GM18867 (cell line): Measurements from ENCODE around the gene RIT2.
"Not testable (repeated sequence)": the region's sequence is repeated elsewhere in the genome, so short reads cannot be mapped to it uniquely, and the experiment has no call there.

Experiments
- ATAC-seq: cut with Tn5 transposase; IDR thresholded peaks from one replicate; pipeline ENCODE4 v1.9.1; 2021; ENCODE audit warnings: mild to moderate bottlenecking, moderate library complexity; ENCODE audit not compliant: unreplicated experiment

RIT2 gene

DNA sequence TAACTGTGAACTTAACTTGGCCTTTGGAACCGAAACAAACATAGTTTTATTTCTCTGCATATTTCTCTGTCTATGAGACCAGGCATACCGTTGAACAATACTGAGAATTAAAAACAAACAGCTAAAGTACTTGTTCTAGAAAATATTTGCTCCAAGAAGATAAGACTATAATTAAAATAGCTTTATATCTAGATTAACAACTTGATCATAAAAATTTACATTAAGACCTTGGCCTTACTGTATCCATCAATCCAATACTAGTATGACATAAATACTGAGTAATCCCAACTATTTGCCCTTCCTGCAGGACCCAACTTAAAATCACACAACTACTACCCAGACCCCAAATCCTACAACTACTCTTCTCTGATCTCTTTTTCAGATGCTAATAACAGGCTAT is 260.9 kb downstream of the RIT2 start:
- no peak for ATAC-seq

DNA sequence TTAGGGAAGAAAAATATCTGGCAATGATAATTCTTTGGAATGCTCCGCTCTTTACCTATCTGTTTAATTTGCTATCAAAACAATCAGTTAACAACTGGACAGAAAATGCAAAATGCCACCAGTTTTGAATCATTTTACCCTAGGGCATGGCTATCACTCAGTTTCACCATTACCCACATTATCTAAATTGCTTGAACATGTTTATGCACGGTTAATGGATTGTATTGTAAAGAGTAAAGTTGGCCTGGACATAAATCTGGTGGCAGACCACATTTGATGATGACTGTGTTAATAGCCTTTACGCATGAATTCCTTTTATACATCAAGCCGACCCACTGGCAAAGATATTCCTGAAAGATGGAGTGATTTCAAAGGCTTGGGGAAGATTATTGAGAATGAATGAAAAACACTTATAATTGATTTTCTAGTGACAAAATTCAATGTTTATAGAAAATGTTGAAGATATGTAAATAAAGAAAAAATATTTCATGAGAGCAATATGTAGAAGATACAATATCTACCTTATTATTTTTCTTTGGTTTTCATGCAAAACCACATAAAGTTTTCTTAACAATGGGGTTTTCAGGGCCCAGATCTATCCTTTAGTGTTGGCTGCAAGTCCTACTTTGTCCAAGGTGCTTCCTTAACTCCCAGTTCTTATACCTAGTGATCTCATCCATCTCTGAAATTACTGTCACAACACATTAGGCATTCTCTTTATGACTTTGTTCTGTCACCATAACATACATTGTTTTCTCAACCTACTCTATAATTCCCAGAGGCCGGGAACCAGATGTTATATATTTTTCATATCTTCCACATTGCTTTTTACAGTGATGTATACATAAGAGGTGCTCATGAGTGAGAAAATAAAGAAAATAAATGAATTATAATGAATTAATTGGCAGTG is 265.1 kb downstream of the RIT2 start:
- no peak for ATAC-seq

DNA sequence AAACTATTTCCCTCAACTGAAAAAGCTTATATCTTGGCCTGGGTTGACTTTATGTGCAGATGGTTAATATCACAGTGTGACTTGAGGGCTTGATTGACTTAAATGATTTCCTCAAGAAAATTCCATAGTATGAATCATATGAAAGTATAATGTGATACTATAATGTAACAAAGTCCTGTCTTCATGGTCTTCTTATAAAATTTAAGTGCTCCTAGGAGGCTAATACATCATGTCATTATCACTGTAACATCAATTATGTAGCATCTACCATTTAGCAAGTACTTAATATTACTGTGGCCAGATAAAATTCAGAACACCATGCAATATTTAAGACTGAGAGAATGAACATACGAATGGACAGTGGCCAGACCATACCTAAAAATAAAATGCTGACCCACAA is 276.1 kb downstream of the RIT2 start:
- ATAC-seq: no peak

DNA sequence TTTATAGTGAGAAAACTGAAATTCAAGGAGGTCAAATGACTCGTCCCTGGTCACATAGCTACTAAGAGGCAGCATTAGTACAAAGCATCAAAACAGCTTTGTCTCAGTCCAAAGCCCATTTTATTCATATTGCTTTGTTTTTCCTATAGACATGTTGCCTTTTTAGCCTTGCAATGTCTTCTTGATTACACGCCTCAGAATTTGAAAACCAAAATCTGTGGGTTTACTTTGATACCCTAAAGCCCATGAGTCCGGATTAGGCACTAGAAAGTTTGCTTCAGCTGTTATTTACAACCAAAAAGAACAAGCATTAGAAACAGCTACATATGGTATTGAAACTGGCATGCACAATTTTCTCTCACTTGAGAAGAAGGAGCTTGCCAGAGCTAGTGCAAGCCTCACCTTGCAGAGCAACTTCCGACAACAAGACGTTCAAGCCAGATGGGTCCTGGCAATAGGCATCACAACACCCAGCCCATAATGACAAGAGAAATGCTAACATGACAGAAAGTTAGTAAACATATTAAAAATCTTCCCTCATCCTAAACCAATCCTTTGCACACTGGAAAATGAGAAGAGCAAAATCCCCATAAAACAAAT is 276.8 kb downstream of the RIT2 start:
- ATAC-seq: no peak

DNA sequence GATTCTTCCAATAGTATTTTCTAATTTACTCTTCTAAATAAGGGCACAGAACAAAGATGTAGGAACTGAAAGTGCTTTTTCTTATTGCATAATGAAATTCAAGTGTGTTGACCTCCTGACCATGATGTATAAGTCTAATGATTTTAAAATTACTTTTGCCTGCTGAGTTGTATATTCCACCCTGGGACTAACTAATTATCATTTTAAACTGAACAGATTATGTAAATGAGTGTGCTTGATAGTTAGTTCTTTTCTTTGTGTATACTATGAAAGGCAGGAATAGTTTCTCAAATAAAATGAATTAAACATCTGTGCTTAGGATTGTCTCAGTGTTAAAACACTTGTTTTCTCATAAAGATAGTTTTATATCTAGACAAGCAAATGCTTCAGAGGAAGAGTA is 284.5 kb downstream of the RIT2 start:
- ATAC-seq: no peak

DNA sequence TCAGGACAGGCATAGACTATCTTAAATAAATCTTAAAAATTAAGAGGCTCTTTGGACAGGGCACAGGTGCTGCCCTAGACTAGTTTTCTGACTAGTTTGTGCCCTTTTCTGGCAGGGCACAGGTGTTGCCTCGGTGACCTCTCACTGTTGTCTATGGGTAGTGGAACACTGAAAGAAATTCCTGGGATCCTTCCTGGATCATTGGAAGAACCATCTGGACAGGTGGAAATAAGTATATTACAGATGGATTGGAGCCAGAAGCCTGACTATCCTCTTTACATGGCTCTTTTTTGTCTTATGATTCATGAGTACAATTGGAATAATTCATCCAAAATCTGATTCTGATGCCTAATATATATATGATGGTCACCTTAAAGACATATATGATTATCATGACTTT is 286.6 kb downstream of the RIT2 start:
- ATAC-seq: no peak

DNA sequence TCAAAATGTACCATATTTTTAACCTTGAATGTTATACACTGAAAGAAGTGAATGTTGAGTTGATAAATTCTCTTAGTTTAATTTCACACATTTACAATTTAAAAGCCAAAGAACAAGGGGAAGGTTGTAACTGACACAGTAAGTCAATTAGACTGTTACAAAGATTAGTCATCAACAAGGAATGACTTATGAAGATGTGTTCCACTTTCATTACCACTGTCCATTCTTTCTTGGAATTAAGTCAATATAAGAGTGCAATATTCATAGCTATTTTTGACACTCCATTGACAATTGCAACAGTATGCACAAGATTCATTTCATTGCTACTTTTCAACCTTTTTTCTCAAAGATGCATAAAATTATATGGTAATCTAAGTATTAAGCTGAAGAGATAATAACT is 291.3 kb downstream of the RIT2 start:
- ATAC-seq: no peak

DNA sequence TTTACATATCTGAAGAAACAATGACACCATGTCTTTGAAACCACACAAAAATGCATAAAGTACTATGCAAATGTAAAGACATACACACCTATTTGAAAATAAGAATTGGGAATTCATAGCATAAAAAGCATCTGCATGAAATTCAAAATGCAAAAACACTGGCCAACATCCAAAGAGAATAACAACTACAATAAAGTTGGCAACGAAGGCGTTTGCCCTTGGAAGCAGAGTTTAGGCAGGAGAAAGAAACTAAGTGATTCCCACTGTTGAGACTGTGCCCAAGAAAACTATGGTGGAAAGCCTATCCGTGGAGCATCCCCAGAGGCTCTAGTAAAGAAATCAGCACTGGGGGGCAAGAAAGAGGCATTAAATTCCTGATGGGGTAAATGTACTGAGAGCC is 292.8 kb downstream of the RIT2 start:
- no peak for ATAC-seq

DNA sequence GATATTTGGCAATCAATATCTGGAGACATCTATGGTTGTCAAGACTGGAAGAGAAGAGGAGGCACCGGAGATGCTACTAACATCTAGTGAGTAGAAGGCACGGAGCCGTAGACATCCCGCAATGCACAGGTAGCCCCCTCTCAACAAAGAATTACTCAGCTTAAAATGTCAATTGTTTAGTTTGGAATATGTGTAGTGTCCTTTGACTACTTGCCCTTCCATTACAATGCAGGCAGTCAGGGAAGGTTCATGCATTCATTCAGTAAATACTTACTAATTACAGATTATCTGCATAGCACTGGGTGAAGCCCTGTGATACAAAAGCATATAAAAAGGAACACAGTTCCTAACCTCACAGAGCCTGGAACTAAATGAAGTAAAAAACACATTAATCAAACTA is 294.0 kb downstream of the RIT2 start:
- no peak for ATAC-seq

DNA sequence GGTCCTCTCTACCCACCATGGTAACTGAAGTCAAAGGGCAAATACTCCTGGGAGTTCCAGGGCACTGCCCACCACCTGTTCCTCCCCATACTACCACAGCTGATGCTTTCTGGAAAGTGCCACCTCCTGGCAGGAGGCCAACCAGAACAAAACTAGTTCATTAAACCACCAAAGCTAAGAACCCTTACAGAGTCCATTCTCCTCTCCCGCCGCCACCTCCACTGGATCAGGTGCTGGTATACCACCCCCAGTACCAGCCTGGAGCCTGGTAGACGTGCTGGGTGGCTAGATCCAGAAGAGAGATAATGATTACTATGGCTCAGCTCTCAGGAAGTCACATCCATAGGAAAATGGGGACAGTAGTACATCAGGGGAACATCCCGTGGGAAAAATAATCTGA is 300.9 kb downstream of the RIT2 start:
- ATAC-seq: no peak

DNA sequence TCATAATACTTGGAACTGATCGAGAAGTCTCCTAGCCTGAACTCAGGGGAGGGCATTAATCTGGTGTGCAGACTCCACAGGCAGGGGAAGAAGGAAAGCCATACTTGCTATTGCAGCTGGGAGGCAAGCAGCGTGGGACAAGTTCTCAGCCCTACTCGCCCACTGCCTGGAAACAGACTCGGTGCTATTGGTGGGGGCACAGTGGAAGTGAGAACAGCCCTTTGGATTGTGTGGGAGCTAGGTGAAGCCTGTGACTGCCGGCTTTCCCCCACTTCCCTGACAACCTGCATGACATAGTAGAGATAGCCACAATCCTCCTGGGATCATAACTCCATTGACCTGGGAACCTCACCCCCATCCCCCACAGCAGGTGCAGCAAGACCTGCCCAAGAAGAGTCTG is 301.3 kb downstream of the RIT2 start:
- no peak for ATAC-seq

DNA sequence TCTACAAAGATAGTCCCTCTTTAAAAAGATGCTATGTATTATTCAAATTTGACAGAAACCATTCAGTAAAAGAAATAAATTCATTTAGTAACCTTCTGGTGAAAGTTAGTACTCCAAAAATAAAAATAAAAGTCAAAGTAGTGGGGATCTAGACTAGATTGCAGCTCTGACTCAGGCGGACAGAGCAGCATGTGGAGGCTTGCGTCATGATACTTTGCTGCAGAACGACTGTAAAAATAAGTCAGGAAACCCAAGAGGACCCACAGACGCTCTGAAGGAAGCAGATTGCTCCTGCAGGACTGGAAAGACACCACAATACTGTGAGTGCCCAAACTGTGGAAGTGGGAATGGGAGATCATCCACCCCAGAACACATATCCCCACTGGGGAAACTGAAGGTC is 301.9 kb downstream of the RIT2 start:
- ATAC-seq: no peak

DNA sequence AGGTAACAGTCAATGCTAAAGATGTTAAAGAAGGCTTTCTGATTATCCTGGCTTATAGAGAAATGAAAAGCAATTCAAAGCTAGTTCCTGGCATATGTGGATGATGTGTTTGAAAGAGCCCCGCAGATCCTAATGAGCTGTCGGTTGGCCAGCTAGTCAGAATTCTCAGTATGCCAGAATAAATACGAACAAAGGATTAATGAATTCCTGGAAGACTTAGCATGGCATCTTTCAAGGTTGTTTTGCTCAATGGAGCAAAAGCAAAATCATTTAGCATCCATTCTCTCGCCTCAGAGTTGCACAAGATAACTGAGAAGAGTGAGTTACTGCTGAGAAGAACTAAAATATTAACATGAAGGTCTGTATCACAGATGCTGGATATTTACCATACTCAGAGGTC is 307.6 kb downstream of the RIT2 start:
- no peak for ATAC-seq

DNA sequence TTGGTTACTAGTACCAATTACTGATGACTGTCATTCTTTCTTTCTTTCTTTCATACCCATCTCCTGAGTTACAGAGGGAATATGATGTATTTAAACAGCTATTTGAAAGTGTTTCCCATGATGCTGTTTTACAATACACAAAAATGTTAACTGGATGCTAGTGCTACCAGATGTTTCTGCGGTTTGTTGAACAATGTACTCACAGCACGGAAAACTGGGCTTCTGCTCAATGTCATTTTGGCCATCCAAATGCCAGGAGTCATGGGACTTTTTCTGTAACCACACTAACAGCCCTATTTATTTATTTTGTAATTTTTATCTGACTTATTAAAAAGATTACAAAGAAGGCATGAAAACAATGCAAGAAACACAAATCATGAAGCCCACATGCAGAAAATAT is 313.8 kb downstream of the RIT2 start:
- ATAC-seq: no peak

DNA sequence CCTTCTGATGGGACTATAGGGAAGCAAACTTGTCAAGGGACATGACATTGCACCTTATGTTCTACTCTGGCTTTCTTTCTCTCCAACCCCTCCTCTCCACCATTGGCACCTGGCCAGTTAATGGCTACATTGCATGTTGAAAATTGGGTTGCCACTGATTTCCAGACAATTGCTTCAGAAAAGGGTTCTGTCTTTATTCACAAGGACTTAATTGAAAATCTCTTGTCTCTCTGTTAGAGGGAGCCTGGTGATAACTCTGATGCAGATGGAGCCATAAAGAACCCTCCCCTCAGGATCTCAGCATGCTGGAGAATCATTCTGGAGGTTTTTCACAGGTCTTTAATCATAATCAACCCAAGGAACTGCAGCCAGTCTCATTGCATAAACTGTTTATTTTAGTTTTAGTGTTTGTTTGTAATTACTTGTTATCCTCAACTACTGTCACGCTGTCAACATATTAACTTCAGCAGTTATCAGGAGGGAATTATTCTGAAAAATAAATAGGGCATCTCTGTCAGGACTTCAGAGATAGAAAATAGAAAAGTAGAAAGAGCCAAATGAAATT is 316.8 kb downstream of the RIT2 start:
- ATAC-seq: no peak

DNA sequence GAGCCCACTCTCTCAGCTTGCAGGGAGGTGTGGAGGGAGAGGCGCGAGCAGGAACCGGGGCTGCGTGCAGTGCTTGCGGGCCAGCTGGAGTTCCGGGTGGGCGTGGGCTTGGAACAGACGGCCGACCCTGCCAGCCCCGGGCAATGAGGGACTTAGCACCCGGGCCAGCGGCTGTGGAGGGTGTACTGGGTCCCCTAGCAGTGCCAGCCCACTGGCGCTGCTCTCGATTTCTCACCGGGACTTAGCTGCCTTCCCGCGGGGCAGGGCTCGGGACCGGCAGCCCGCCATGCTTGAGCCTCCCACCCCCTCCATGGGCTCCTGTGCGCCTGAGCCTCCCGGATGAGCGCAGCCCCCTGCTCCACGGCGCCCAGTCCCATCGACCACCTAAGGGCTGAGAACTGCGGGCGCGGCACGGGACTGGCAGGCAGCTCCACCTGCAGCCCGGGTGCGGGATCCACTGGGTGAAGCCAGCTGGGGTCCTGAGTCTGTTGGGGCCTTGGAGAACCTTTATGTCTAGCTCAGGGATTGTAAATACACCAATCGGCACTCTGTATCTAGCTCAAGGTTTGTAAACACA is 320.2 kb downstream of the RIT2 start:
- not testable (repeated sequence) for ATAC-seq

DNA sequence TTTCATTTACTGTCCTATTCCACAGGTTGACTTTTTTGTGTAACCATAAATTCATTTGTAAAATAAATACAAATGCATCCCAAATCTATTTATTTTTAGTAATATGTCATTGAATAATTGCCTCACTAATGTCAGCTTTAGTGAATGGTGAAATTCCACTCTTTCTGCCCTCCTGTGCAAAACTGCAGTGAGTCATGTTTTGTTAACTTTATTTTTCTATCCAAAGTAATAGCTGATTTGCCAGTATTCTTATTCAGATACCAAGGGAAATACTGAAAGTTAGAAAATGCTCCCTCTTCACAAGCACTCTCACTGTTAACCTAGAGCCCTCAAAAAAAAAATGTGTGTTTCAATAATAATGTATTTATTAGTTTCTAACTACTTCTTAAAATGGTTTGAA is 322.8 kb downstream of the RIT2 start:
- ATAC-seq: no peak

DNA sequence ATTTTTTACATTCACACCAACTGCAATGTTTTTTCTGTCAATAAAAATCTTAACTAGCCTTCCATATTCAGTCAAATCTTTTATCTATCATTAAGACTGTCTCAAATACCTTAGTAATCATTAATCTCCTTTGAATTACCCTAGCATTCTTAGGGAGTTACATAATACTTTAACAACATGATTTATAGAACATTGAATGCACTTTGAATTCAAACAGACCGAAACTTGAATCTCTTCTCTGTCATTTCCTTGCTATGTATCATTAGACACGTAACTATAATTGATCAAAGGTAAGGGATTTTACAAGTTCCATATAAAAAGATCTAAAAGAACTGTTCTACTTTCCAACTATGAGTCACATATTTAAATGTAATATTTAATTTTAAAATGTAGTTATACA is 330.9 kb downstream of the RIT2 start:
- ATAC-seq: no peak

DNA sequence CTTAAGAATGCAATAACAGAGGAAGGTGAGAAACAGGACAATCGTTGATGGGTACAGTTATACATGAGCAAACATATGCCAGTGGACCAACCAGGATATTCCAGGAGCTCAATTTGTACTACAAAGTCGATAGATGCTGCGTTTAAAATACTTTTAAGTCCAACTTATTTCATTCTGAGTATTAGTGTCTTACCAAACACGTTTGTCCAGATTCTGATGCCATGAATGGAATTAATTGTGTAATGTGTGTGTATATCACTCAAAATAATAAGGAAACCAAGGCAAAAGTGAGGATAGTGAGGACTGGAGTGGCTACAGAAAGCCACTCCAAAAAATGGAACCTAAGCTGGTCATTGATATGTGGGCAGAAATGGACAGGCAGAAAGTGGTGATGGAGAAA is 332.6 kb downstream of the RIT2 start:
- ATAC-seq: no peak

DNA sequence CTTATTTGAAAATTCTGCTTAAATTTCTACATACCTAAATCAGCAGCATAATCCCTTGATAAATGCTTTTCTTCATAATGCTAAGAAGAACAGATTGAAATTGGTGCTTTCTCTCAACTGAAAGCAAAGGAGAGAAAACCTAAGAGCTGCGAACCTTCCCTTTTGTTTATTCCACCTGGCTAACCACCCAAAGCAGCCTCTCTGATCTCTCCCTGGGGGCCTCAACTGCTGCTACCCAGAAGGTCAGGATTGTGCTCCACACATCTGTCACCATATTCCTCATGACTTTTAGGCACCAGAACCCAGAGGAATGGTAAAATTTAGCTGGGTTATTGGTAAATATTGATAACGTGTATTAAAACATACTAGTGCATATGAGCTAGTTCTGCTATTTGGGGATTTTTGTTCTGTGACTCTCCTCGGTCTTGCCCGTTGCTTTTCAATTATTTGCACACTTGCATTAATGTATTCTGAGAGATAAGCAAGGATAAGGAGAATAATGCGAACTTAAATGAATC is 334.1 kb downstream of the RIT2 start:
- no peak for ATAC-seq

DNA sequence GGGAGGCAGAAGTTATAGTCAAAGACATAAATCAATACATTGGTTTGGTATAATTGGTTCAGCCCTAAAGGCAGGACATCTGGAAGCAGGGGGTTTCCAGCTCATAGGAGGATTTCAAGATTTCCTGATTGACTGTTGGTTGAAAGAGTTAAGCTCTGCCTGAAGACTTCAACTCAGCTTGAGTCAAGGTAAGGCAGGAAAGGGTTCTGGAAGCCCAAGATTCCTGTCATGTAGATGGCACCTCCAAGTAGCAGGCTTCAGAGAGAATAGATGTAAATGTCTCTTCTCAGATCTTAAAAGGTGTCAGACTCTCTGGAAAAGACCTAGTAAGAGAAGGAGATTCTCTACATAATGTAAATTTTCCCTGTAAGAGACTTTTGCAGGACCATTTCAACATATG is 335.3 kb downstream of the RIT2 start:
- no peak for ATAC-seq
